Neural progenitor cell (in vitro differentiated cells): ENCODE measurements around the gene PTPRK.

ENCODE experiments used
- CTCF ChIP-seq: fragments of 200-600 bp; sonication (generic); IDR thresholded peaks from 2 replicates; pipeline ENCODE4 v1.5.1; 2017; ENCODE audit warnings: antibody characterized with exemption, mild to moderate bottlenecking
- EZH2 ChIP-seq: fragments of 200-600 bp; sonication (generic); IDR thresholded peaks from 2 replicates; pipeline ENCODE4 v1.6.1; 2017; ENCODE audit warnings: antibody characterized with exemption, mild to moderate bottlenecking, moderate library complexity

GRCh38 chr6:128567029-128567428 lies 46.6 kb upstream of the PTPRK start:
- no peak for TF ChIP-seq CTCF
- TF ChIP-seq EZH2, result no peak
